Loucy (cell line): ENCODE data around the gene PALS1.
A peak's percentile ranks its signal among the peaks of the same experiment; 100 is the strongest.

Experiments used
- H2AFZ ChIP-seq: fragments of 200-600 bp; sonication (generic); 2 replicates; pipeline ENCODE4 v1.6.0; 2016; ENCODE audit warnings: antibody characterized with exemption, mild to moderate bottlenecking, low read length, moderate library complexity
- H3F3A ChIP-seq: fragments of 200-600 bp; 2 replicates; pipeline ENCODE4 v1.6.0; 2016; ENCODE audit warnings: antibody characterized with exemption, low read depth, mild to moderate bottlenecking
- H3K27me3 ChIP-seq: fragments of 200-600 bp; sonication (generic); 2 replicates; pipeline ENCODE4 v1.6.1; 2014; ENCODE audit warnings: low read length, mild to moderate bottlenecking; ENCODE audit not compliant: insufficient read depth, poor library complexity, severe bottlenecking
- H3K36me3 ChIP-seq: fragments of 200-600 bp; sonication (generic); 2 replicates; pipeline ENCODE4 v1.6.1; 2016; ENCODE audit warnings: low read length; ENCODE audit not compliant: insufficient read depth
- H3K4me1 ChIP-seq: fragments of 200-600 bp; sonication (generic); 2 replicates; pipeline ENCODE4 v1.5.1; 2014; ENCODE audit warnings: low read length, mild to moderate bottlenecking; ENCODE audit not compliant: insufficient read depth, poor library complexity, severe bottlenecking
- H3K4me2 ChIP-seq: fragments of 200-600 bp; sonication (generic); 2 replicates; pipeline ENCODE4 v1.6.0; 2014; ENCODE audit warnings: antibody characterized with exemption, low read length, low read depth, mild to moderate bottlenecking; ENCODE audit not compliant: poor library complexity, severe bottlenecking
- H3K4me3 ChIP-seq: fragments of 200-600 bp; sonication (generic); 2 replicates; pipeline ENCODE4 v1.5.1; 2014; ENCODE audit warnings: low read length, mild to moderate bottlenecking, mixed read lengths; ENCODE audit not compliant: poor library complexity, severe bottlenecking
- H3K79me2 ChIP-seq: fragments of 200-600 bp; sonication (generic); 2 replicates; pipeline ENCODE4 v1.6.1; 2014; ENCODE audit warnings: low read length; ENCODE audit not compliant: insufficient read depth
- H3K9ac ChIP-seq: fragments of 200-600 bp; sonication (generic); 2 replicates; pipeline ENCODE4 v1.6.0; 2014; ENCODE audit warnings: mild to moderate bottlenecking, low read depth, low read length, moderate library complexity; ENCODE audit not compliant: poor library complexity, severe bottlenecking
- H3K9me2 ChIP-seq: fragments of 200-600 bp; sonication (generic); replicated peaks from 2 replicates; pipeline ENCODE4 v1.6.1; 2016; ENCODE audit warnings: low read depth, low read length, mixed read lengths
- H3K9me3 ChIP-seq: fragments of 200-600 bp; sonication (generic); 2 replicates; pipeline ENCODE4 v1.6.1; 2014; ENCODE audit warnings: mild to moderate bottlenecking, antibody characterized with exemption, low read length, low read depth; ENCODE audit not compliant: insufficient read depth
- H4K20me1 ChIP-seq: fragments of 200-600 bp; sonication (generic); 2 replicates; pipeline ENCODE4 v1.6.0; 2014; ENCODE audit warnings: antibody characterized with exemption, low read length, mild to moderate bottlenecking; ENCODE audit not compliant: insufficient read depth, poor library complexity, severe bottlenecking
- EZH2phosphoT487 ChIP-seq: fragments of 200-600 bp; IDR thresholded peaks from 2 replicates; pipeline ENCODE4 v1.6.1; 2018; ENCODE audit warnings: antibody characterized with exemption, mild to moderate bottlenecking, moderate library complexity, borderline replicate concordance
- TF ChIP-seq, protein P1 (sequence below): fragments of 200-600 bp; sonication (generic); conservative IDR thresholded peaks from 2 replicates; pipeline ENCODE4 v1.5.1; 2014; ENCODE audit warnings: mild to moderate bottlenecking, antibody characterized with exemption, low read length

Gene PALS1

DNA sequence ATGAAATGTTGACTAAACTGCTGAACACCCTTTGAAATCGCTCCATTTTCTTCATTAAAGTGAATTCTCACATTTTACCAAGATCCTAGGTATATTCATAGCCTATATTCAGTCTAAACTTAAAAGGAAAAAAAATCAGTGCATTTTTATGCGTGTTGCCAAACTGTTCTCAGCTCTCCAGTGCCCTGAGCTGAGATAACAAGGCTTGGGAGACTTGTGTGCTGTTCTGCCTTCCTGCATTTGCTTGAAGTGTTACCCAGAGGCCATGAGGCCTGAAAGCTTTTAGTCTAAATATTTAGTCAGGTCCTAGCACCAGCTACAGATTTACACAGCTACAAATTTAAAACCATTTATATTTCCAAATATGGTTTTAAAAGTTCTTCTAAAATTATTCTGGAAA lies 8.6 kb upstream of the PALS1 start:
- Histone ChIP-seq H3K9me3 (no peaks in the 10 kb centered on the region), H3K9me2 (no peaks in the 10 kb centered on the region), H2AFZ (no peak overlapping the region), H4K20me1 (no peaks in the 10 kb centered on the region), H3K79me2 (no peaks in the 10 kb centered on the region), H3K27me3 (no peaks in the 10 kb centered on the region), H3K9ac (no peak overlapping the region), H3K36me3 (no peaks in the 10 kb centered on the region), H3K4me1 (peaks cover 8% of the 10 kb centered on the region), H3F3A (no peaks in the 10 kb centered on the region; the same call in 1 of the 2 replicates), H3K4me3 (no peak overlapping the region), H3K4me2 (peak overlapping the region; percentile 47)
- TF ChIP-seq, protein P1, sequence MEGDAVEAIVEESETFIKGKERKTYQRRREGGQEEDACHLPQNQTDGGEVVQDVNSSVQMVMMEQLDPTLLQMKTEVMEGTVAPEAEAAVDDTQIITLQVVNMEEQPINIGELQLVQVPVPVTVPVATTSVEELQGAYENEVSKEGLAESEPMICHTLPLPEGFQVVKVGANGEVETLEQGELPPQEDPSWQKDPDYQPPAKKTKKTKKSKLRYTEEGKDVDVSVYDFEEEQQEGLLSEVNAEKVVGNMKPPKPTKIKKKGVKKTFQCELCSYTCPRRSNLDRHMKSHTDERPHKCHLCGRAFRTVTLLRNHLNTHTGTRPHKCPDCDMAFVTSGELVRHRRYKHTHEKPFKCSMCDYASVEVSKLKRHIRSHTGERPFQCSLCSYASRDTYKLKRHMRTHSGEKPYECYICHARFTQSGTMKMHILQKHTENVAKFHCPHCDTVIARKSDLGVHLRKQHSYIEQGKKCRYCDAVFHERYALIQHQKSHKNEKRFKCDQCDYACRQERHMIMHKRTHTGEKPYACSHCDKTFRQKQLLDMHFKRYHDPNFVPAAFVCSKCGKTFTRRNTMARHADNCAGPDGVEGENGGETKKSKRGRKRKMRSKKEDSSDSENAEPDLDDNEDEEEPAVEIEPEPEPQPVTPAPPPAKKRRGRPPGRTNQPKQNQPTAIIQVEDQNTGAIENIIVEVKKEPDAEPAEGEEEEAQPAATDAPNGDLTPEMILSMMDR = no peak
- TF ChIP-seq EZH2phosphoT487 = no peak

- no peak overlapping the region for H3K4me3 ChIP-seq
- no peak overlapping the region for H2AFZ ChIP-seq
- no peaks in the 10 kb centered on the region for H3K9me2 ChIP-seq
- no peaks in the 10 kb centered on the region for H3K36me3 ChIP-seq
- H3K9me3 ChIP-seq = no peaks in the 10 kb centered on the region
- no peak for TF ChIP-seq EZH2phosphoT487
- TF ChIP-seq, protein P1 = no peak
- no peak overlapping the region for H3K4me2 ChIP-seq
- no peaks in the 10 kb centered on the region for H3F3A ChIP-seq
- no peaks in the 10 kb centered on the region for H3K27me3 ChIP-seq
- H3K79me2 ChIP-seq = peaks cover 10% of the 10 kb centered on the region
- peaks cover 8% of the 10 kb centered on the region for H4K20me1 ChIP-seq
- H3K9ac ChIP-seq = no peak overlapping the region
- peaks cover 13% of the 10 kb centered on the region for H3K4me1 ChIP-seq
Measured at GRCh38 chr14:67237591-67237990, 3.6 kb upstream of the PALS1 start.

DNA sequence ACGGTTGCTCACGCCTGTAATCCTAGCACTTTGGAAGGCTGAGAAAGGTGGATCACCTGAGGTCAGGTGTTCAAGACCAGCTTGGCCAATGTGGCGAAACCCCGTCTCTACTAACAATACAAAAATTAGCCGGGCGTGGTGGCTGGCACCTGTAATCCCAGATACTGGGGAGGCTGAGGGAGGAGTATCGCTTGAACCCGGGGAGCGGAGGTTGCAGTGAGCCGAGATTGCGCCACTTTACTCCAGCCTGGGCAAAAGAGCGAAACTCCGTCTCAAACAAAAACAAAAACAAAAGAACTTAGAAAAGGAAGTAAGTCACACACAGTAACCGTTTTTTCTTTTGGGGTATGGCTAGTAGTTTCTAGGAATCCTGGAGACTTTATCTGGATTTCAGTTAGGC lies 1.7 kb upstream of the PALS1 start:
- Histone ChIP-seq H4K20me1 (peaks cover 18% of the 10 kb centered on the region), H2AFZ (peak overlapping the region; percentile 99; the same call in 1 of the 2 replicates)
- no peak for TF ChIP-seq EZH2phosphoT487
- TF ChIP-seq, protein P1 = no peak

More for the DNA sequence above, 1.7 kb upstream of the PALS1 start:
- Histone ChIP-seq H3K4me3 (no peak overlapping the region), H3K9me2 (no peaks in the 10 kb centered on the region), H3F3A (no peaks in the 10 kb centered on the region), H3K36me3 (no peaks in the 10 kb centered on the region), H3K9me3 (no peaks in the 10 kb centered on the region), H3K27me3 (no peaks in the 10 kb centered on the region), H3K79me2 (peaks cover 27% of the 10 kb centered on the region), H3K4me1 (peaks cover 25% of the 10 kb centered on the region), H3K9ac (no peak overlapping the region), H3K4me2 (peak overlapping the region; percentile 99)
